Choroid plexus epithelial cell (primary cell): ENCODE data around the gene HSD17B12.

Experiments
- DNase-seq: peaks from one replicate; pipeline ENCODE4 v3.0.0-alpha.2; 2010; ENCODE audit warnings: low read depth
- H3K4me3 ChIP-seq: 2 replicates; pipeline ENCODE4 v1.5.1; 2011; ENCODE audit warnings: low read depth, mild to moderate bottlenecking, control low read depth, low read length, moderate library complexity
- TF ChIP-seq, protein P1 (sequence below): conservative IDR thresholded peaks from 2 replicates; pipeline ENCODE4 v1.5.1; 2011; ENCODE audit warnings: low read depth, mild to moderate bottlenecking, control low read depth, inconsistent platforms, low read length, moderate library complexity

Gene HSD17B12

DNA sequence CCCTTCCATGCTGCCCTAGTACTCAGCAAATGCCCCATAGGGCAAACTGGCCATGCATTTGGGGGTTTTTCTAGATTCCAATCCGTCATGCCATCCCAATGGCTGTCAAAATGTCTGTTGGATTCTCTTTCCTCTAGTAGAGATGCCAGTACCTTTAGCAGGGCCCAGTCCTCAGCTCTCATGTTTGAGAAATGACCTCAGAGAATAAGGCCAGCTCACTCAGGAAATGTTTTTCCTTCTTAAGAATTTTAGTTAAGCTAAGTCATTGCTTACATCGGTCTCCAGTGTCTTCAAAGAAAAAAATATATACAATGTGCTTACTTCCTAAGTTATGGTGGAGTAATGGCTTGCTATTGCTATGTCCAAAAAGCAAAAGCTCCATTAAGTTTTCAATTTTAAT is 186.0 kb downstream of the HSD17B12 start:
- TF ChIP-seq, protein P1, sequence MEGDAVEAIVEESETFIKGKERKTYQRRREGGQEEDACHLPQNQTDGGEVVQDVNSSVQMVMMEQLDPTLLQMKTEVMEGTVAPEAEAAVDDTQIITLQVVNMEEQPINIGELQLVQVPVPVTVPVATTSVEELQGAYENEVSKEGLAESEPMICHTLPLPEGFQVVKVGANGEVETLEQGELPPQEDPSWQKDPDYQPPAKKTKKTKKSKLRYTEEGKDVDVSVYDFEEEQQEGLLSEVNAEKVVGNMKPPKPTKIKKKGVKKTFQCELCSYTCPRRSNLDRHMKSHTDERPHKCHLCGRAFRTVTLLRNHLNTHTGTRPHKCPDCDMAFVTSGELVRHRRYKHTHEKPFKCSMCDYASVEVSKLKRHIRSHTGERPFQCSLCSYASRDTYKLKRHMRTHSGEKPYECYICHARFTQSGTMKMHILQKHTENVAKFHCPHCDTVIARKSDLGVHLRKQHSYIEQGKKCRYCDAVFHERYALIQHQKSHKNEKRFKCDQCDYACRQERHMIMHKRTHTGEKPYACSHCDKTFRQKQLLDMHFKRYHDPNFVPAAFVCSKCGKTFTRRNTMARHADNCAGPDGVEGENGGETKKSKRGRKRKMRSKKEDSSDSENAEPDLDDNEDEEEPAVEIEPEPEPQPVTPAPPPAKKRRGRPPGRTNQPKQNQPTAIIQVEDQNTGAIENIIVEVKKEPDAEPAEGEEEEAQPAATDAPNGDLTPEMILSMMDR, result no peak
- H3K4me3 ChIP-seq, result no peak overlapping the region
- DNase-seq, result peak; percentile 76

GRCh38 chr11:43866969-43867368 is 186.4 kb downstream of the HSD17B12 start:
- DNase-seq, result no peak
- no peak overlapping the region for H3K4me3 ChIP-seq
- TF ChIP-seq, protein P1, result no peak

- TF ChIP-seq, protein P1, result no peak
- no peak overlapping the region for H3K4me3 ChIP-seq
- DNase-seq, result peak; percentile 91
Measured at GRCh38 chr11:43868852-43869567, 188.5 kb downstream of the HSD17B12 start.

- TF ChIP-seq, protein P1, result no peak
- H3K4me3 ChIP-seq, result no peak overlapping the region
Measured at GRCh38 chr11:43871051-43871450, 190.5 kb downstream of the HSD17B12 start.

GRCh38 chr11:43872995-43873394 is 192.5 kb downstream of the HSD17B12 start:
- no peak for DNase-seq
- TF ChIP-seq, protein P1, result no peak
- no peak overlapping the region for H3K4me3 ChIP-seq

More at GRCh38 chr11:43871051-43871450, 190.5 kb downstream of the HSD17B12 start:
- DNase-seq, result no peak

DNA sequence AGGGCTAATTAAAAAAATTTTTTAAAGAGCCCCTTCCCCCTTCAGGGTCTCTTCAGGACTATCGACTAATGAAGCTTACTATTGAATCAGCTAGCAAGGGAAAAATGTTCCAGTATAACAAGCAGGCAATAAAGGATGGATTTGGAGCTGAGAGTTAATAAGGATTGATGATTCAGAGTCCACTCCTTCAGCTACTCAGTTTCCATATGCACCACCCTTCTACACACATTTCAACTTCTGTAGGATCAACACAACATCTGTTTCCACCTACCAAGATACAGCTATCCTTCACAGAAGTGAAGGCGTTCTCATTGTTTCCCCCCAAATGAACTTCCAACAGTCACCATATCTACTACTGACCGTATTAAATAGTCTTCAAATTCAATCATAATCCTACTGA is 193.5 kb downstream of the HSD17B12 start:
- TF ChIP-seq, protein P1, result no peak
- DNase-seq, result no peak
- H3K4me3 ChIP-seq, result no peak overlapping the region

GRCh38 chr11:43874738-43875137 is 194.2 kb downstream of the HSD17B12 start:
- DNase-seq, result no peak
- H3K4me3 ChIP-seq, result no peak overlapping the region
- TF ChIP-seq, protein P1, result no peak
